ENCODE data around the gene TMEM175.

TMEM175 gene

GRCh38 chr4:989722-990471 lies 57.6 kb downstream of the TMEM175 start:
- no peak for TF ChIP-seq CTCF (IDR thresholded peaks at IDR 0.05; ENCODE audit: control insufficient read depth, extremely low read depth, insufficient read depth)

GRCh38 chr4:990746-991367 lies 58.6 kb downstream of the TMEM175 start:
- no peak overlapping the region for H3K4me3 ChIP-seq (ENCODE audit: low read depth, low read length)
- TF ChIP-seq CTCF (IDR thresholded peaks at IDR 0.05; ENCODE audit: control insufficient read depth, extremely low read depth, insufficient read depth): no peak
- DNase-seq (ENCODE audit: low read depth): no peak

More at GRCh38 chr4:989722-990471, 57.6 kb downstream of the TMEM175 start:
- no peak overlapping the region for H3K4me3 ChIP-seq (ENCODE audit: low read depth, low read length)
- no peak for DNase-seq (ENCODE audit: low read depth)

GRCh38 chr4:991451-992296 lies 59.4 kb downstream of the TMEM175 start:
- no peak for DNase-seq (ENCODE audit: low read depth)
- peak overlapping the region; percentile 57 for H3K4me3 ChIP-seq (ENCODE audit: low read depth, low read length)
- TF ChIP-seq CTCF (IDR thresholded peaks at IDR 0.05; ENCODE audit: control insufficient read depth, extremely low read depth, insufficient read depth): no peak

GRCh38 chr4:992297-993110 lies 60.2 kb downstream of the TMEM175 start:
- TF ChIP-seq CTCF (IDR thresholded peaks at IDR 0.05; ENCODE audit: control insufficient read depth, extremely low read depth, insufficient read depth): no peak
- peak; percentile 93 for DNase-seq (ENCODE audit: low read depth)
- H3K4me3 ChIP-seq (ENCODE audit: low read depth, low read length): peak overlapping the region; percentile 57

- peak; percentile 51 for DNase-seq (ENCODE audit: low read depth)
- peak within 1 kb of the TSS; percentile 57 for H3K4me3 ChIP-seq (ENCODE audit: low read depth, low read length)
- no peak for TF ChIP-seq CTCF (IDR thresholded peaks at IDR 0.05; ENCODE audit: control insufficient read depth, extremely low read depth, insufficient read depth)
Measured at GRCh38 chr4:993111-994029, 61.1 kb downstream of the TMEM175 start, which contains the start of gene SLC26A1. Gene SLC26A1, minus strand, starts transcription at chr4:993404. Its CDS starts 1,701 bp downstream, at chr4:991703.
